Activated CD8-positive, alpha-beta memory T cell treated with anti-CD3 and anti-CD28 coated beads, Interleukin-2, amount 10 ng/mL, durations not matched to agents 7 days and 5 days (primary cell): ENCODE measurements around the gene ACOX2. TPM values are rescaled to one million over a fixed set of nuclear protein-coding genes. Genes with fewer than 3 reads are reported as not detected.
A peak's percentile ranks its signal among the peaks of the same experiment; 100 is the strongest.

ENCODE experiments used
- ATAC-seq: fragments of 150-1000 bp; cut with Tn5 transposase; one replicate; pipeline ENCODE4 v1.10.0; 2021; ENCODE audit warnings: moderate library complexity
- CTCF ChIA-PET: fragments of 350-600 bp; sonication (Branson Sonifier 250); formaldehyde crosslinking; loops from one replicate; lab custom pipeline; 2021; ENCODE audit warnings: antibody characterized with exemption; lab: Charles Lee
- DNase-seq: peaks from one replicate; pipeline ENCODE4 v3.0.0-alpha.2; 2020
- H3K27ac Mint-ChIP-seq: one replicate; pipeline ENCODE4 v1.8.0; 2021; ENCODE audit warnings: mild to moderate bottlenecking, mixed read lengths
- H3K27me3 Mint-ChIP-seq: one replicate; pipeline ENCODE4 v1.8.0; 2021; ENCODE audit warnings: mixed read lengths
- H3K36me3 Mint-ChIP-seq: one replicate; pipeline ENCODE4 v1.8.0; 2021; ENCODE audit warnings: mild to moderate bottlenecking, mixed read lengths
- H3K4me1 Mint-ChIP-seq: one replicate; pipeline ENCODE4 v1.8.0; 2021; ENCODE audit warnings: mixed read lengths
- H3K4me3 Mint-ChIP-seq: one replicate; pipeline ENCODE4 v1.8.0; 2021; ENCODE audit warnings: mild to moderate bottlenecking, moderate library complexity, mixed read lengths
- H3K9me3 Mint-ChIP-seq: one replicate; pipeline ENCODE4 v1.8.0; 2022; ENCODE audit warnings: low read depth, mixed read lengths
- total RNA-seq, 2 experiments: library from RNA; stranded (reverse); gene quantifications; one replicate each; pipeline ENCODE4 v1.2.3, GENCODE V29; 2021

Gene ACOX2
- total RNA-seq, 2 experiments from 2014 or later: not detected

DNA sequence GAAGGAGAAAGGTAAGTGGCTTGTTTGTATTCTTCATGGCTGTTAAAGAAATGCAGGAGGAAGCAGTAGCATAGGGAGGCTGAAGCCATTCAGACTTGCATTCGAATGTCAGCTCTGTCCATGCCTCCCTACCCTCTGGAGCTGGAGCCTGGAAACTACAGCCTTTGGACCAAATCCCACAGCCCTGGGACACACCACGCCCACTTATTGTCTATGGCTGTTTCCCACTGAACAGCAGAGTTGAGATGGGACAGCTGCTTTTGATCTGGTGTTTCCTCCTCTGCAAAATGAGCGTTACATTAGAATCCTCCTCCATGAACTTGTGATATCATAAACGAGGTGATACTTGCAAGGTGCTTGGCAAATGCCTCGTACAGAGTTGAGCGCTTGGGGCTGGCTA lies 36.6 kb upstream of the ACOX2 start:
- Mint-ChIP-seq H3K9me3 (no peaks in the 10 kb centered on the region), H3K27me3 (peaks cover 10% of the 10 kb centered on the region), H3K27ac (no peak overlapping the region), H3K4me1 (peaks cover 3% of the 10 kb centered on the region), H3K36me3 (no peaks in the 10 kb centered on the region), H3K4me3 (no peak overlapping the region)
- ATAC-seq: no peak
- CTCF ChIA-PET: interaction anchor here (12.2 kb wide), 1 partner anchor 56 kb away, joined by 163 read pairs; no protein-coding TSS in a partner anchor
- no peak for DNase-seq

DNA sequence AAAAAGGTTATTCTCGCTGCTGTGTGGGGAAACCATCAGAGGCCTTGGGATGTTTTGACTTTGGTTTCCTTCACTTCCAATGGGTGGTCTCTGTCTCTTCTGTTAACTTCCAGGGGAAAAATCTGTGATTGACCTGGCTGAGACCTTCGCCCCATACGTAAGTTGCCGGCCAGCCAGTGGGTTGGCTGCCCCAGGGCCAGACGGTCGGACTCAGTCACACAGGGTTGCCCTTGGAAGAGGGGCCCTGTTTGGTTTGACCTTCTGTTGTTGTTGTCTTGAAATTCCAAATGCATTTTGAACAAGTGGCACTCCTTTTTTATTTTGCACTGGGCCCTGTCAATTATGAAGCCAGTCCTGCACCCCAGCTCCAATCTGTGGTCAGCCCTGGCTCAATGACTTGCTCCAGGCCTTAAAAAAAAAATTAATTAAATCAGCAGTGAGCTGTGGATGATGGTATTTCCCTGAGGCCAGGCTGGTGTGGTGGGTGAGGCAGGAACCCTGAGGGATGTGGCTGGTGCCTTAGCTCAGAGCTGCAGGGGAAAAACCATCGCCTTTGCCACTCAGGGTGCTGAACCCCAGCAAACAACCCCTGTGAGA lies 35.7 kb upstream of the ACOX2 start:
- CTCF ChIA-PET: interaction anchor here (1.6 to 12.2 kb wide), 2 partner anchors 16 to 57 kb away, joined by 3 to 163 read pairs; no protein-coding TSS in a partner anchor
- no peak for ATAC-seq
- Mint-ChIP-seq H3K27ac (no peak overlapping the region), H3K4me3 (no peak overlapping the region), H3K36me3 (no peaks in the 10 kb centered on the region), H3K4me1 (peaks cover 4% of the 10 kb centered on the region), H3K9me3 (no peaks in the 10 kb centered on the region), H3K27me3 (peaks cover 10% of the 10 kb centered on the region)
- no peak for DNase-seq

DNA sequence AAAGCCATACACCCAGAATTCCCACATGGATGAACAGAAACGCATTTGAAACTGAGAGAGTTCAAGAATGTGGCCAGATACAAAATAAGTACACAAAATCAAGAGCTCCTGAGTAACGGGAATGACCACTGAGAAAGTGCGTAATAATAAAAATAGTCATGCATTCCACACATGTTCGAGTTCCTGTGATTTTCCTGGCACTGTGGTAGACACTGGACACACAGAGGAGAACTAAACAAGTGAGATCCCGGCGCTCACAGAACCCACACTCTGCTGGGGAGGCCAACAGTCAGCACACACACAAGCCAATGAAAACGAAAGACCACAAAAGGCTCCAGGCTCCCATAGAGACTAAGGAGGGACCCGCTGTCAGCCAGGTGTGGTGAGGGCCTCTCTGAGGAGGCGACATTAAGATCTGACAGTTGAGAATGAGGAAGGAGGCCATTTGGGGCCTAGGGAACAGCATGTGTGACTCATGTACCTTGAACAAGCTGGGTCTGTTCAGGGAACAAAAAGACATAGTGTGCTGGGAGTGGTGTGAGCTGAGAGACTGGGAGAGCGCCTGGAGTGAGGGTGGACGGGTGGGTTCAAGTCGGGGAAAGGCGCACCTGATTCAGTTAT lies 35.1 kb upstream of the ACOX2 start:
- Mint-ChIP-seq H3K4me1 (peaks cover 4% of the 10 kb centered on the region), H3K27ac (no peak overlapping the region), H3K27me3 (peaks cover 10% of the 10 kb centered on the region), H3K4me3 (no peak overlapping the region), H3K9me3 (no peaks in the 10 kb centered on the region), H3K36me3 (no peaks in the 10 kb centered on the region)
- CTCF ChIA-PET: interaction anchor here (1.6 to 12.2 kb wide), 2 partner anchors 16 to 57 kb away, joined by 3 to 163 read pairs; no protein-coding TSS in a partner anchor
- DNase-seq (no peak), ATAC-seq (no peak)

DNA sequence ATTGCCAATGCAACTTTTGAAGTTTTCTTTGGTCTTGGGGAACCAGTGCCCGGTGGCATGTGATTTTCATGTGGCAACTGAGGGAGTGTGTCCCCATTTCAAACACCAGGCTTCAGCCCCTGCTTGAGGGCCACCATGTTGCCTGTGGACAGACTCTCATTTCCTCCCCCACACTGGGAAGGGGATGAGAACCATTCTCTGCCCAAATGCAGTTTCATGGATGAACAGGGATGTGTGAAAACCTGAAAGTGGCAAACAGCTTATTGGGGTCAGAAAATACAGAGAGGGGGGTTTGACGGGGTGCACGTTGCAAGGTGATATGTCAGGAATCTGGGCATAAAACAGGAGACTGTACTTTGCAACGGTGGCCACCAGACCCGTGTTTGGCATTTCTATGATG lies 33.9 kb upstream of the ACOX2 start:
- H3K9me3 Mint-ChIP-seq: no peaks in the 10 kb centered on the region
- no peak overlapping the region for H3K4me3 Mint-ChIP-seq
- DNase-seq (no peak), ATAC-seq (no peak)
- H3K36me3 Mint-ChIP-seq: no peaks in the 10 kb centered on the region
- CTCF ChIA-PET: interaction anchor here (1.9 to 12.2 kb wide), 2 partner anchors 14 to 58 kb away, joined by 5 to 163 read pairs; no protein-coding TSS in a partner anchor
- no peak overlapping the region for H3K27ac Mint-ChIP-seq
- peaks cover 4% of the 10 kb centered on the region for H3K4me1 Mint-ChIP-seq
- peaks cover 10% of the 10 kb centered on the region for H3K27me3 Mint-ChIP-seq

DNA sequence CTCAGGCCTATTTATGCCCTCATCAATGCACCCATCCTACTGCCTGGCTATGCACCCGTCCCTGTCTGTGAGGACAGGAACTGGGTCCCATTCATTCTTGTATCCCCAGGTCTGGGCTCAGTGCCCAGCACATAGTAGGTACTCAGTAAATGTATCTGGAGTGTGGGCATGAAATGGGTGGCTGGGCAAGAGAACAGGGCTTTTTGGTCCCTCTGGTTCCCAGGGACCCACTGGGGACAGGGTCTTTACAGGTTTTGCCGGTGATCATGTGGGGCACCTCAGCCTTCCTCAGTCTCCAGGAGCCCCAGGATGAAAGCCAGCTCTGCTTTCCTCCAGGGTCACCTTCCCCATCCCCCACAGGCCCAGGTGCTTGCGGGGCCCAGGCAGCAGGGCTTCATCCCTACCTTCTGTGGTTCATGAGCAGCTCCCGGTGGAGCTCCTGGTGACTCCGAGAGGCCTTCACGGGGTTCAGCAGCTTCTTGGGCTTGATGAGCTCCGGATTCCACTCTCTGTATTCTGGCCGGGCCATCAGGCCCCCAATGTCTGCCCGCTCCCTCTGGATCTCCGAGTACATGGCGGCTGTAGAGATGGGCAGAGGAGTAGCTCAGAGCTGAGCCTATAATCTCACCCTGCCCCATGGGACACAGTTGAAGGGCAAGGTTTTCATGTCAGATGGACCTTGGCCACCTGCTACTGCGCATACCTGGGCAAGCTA lies 32.5 kb upstream of the ACOX2 start:
- no peak for DNase-seq
- peaks cover 6% of the 10 kb centered on the region for H3K4me1 Mint-ChIP-seq
- ATAC-seq: no peak
- H3K36me3 Mint-ChIP-seq: no peaks in the 10 kb centered on the region
- peaks cover 10% of the 10 kb centered on the region for H3K27me3 Mint-ChIP-seq
- H3K9me3 Mint-ChIP-seq: no peaks in the 10 kb centered on the region
- H3K4me3 Mint-ChIP-seq: no peak overlapping the region
- H3K27ac Mint-ChIP-seq: no peak overlapping the region
- CTCF ChIA-PET: interaction anchor here (0.8 to 12.2 kb wide), 9 partner anchors 13 to 71 kb away, joined by 3 to 163 read pairs (median 3); no protein-coding TSS in a partner anchor

DNA sequence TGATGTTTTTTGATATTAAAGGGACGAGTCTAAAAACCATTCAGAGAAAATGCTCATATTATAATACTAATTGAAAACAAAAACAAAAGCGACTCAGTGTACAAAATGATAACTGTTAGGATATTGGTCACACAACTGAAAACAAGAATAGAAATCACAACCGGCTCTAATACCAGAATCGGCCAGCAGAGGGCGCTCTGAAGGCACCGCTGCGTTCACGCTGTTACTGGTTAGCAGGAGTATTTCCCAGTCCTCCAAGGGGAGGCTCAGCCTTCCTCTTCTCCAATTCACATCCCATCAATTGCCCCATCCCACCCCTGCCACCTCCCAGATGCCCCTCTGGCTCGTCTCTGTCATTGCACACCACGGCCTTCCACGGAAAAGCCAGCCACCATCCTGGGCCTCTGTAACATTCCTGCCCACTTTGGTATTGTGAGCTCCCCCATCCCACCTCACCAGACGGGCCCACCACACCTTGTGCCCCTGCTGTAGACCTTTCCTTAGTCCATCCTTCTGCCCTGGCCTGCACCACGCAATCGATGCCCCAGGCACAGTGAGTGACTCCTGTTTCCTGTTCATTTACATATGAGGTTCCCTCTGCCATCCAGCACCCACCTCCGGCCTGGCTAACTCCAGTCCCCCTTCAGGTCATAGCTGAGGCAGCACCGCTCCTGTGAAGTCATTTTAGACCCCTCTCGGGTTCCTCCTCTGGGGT lies 31.7 kb upstream of the ACOX2 start:
- CTCF ChIA-PET: interaction anchor here (0.6 to 12.2 kb wide), 20 partner anchors 9 to 1645 kb away, joined by 3 to 163 read pairs (median 3); no protein-coding TSS in a partner anchor
- Mint-ChIP-seq H3K9me3 (no peaks in the 10 kb centered on the region), H3K27ac (no peak overlapping the region), H3K36me3 (no peaks in the 10 kb centered on the region), H3K4me1 (peaks cover 6% of the 10 kb centered on the region), H3K4me3 (no peak overlapping the region), H3K27me3 (peaks cover 14% of the 10 kb centered on the region)
- DNase-seq (peak; percentile 80), ATAC-seq (peak; percentile 65)

DNA sequence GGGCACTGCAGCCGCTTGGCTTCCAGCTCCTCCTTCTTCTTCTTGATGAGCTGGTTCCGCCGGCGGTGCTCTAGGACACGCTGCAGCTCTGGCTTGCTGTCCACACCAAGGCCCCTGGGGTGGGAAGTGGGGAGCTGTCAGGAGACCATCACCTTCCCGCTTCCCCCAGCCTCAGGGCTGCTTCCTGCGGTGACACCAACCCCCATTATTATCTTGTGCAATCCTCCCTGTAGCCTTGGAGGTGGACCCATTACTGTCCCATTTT lies 30.2 kb upstream of the ACOX2 start:
- Mint-ChIP-seq H3K27me3 (peaks cover 15% of the 10 kb centered on the region), H3K27ac (no peak overlapping the region), H3K4me3 (no peak overlapping the region), H3K36me3 (no peaks in the 10 kb centered on the region), H3K9me3 (no peaks in the 10 kb centered on the region), H3K4me1 (peaks cover 6% of the 10 kb centered on the region)
- ATAC-seq: no peak
- no peak for DNase-seq
- CTCF ChIA-PET: interaction anchor here (0.6 to 12.2 kb wide), 4 partner anchors 13 to 1822 kb away, joined by 3 to 163 read pairs (median 4); no protein-coding TSS in a partner anchor

DNA sequence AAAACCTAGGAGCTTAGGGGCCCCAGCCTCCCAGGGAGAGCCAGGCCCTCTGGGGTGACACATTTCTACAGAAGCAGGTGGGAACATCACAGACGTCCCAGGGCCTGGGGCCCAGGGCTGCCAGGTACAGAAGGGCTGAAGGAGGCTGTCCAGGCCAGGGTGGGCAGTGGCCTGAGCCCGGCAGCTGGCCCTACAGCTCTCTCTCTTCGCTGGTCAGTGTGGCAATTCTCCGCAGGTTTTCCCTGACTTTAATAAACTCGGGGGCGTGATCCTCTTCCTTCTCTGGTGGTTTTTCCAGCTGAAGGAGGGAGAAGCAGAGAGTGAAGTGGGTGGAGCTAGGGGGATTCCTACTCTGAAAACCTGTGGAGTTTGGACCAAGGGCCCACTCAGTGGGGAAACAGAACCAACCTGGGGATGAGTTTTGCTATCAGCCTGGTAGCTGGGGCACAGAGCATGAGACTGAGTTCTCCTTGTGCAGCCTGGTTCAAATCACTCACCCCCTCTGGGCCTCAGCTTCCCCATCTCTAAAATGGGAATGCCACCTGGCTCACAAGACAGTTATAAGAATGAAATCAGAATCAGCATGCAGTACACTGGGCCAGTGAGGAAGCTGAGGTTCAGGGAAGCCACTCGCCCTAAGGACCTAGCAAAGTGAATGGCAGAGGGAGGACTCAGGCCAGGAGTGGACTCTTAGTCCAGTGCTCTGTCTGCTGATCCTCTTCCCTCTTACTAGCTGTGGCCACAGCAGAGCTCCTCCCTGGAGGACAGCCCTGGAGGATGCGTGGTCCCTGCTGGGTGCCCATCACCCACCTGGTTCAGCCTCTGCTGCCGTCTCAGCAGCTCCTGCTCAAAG lies 29.6 kb upstream of the ACOX2 start:
- DNase-seq: no peak
- Mint-ChIP-seq H3K27me3 (peaks cover 13% of the 10 kb centered on the region), H3K36me3 (no peaks in the 10 kb centered on the region), H3K27ac (no peak overlapping the region), H3K9me3 (no peaks in the 10 kb centered on the region), H3K4me1 (peaks cover 6% of the 10 kb centered on the region), H3K4me3 (no peak overlapping the region)
- CTCF ChIA-PET: interaction anchor here (0.6 to 12.2 kb wide), 4 partner anchors 9 to 1822 kb away, joined by 3 to 163 read pairs (median 3); no protein-coding TSS in a partner anchor
- no peak for ATAC-seq

DNA sequence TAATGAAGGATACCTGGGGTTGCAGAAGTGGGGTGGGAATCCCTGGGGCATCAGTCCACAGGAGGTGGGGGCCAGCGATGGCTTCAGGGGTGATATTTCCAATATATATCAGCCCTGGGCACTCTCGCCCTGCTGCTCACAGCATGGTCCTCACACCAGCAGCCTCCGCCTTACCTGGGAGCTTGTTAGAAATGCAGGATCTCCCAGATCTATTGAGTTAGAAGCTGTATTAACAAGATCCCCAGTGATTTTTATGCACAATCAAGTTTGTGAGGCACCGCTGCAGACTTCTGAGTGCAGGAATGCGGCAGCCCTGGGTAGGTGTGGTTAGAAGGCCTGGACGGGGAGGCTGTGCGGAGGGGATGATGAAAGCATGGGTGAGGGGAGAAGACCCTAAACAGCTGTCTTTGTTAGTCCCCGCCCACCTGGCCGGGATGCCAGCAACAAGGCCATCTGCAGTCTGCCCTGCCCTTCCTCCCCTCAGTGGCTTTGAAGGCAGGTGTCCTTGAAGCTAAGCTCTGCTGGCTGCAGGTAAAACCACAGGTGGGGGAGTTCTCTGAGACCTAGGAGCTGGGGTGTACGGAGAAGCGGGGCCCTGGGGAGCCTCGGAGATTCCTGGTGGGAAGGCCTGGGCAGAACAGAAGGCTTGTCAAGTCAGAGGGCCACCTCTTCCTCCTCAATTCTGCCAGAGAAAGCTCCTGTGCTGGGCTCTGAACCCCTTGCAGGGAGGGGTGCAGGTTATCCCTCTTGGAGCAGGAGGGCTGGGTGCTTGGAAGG lies 28.8 kb upstream of the ACOX2 start:
- no peak overlapping the region for H3K4me3 Mint-ChIP-seq
- H3K27ac Mint-ChIP-seq: no peak overlapping the region
- DNase-seq: no peak
- peaks cover 6% of the 10 kb centered on the region for H3K4me1 Mint-ChIP-seq
- H3K27me3 Mint-ChIP-seq: peaks cover 8% of the 10 kb centered on the region
- no peak for ATAC-seq
- no peaks in the 10 kb centered on the region for H3K36me3 Mint-ChIP-seq
- CTCF ChIA-PET: interaction anchor here (0.6 to 12.2 kb wide), 3 partner anchors 8 to 129 kb away, joined by 3 to 163 read pairs (median 3); no protein-coding TSS in a partner anchor
- no peaks in the 10 kb centered on the region for H3K9me3 Mint-ChIP-seq

DNA sequence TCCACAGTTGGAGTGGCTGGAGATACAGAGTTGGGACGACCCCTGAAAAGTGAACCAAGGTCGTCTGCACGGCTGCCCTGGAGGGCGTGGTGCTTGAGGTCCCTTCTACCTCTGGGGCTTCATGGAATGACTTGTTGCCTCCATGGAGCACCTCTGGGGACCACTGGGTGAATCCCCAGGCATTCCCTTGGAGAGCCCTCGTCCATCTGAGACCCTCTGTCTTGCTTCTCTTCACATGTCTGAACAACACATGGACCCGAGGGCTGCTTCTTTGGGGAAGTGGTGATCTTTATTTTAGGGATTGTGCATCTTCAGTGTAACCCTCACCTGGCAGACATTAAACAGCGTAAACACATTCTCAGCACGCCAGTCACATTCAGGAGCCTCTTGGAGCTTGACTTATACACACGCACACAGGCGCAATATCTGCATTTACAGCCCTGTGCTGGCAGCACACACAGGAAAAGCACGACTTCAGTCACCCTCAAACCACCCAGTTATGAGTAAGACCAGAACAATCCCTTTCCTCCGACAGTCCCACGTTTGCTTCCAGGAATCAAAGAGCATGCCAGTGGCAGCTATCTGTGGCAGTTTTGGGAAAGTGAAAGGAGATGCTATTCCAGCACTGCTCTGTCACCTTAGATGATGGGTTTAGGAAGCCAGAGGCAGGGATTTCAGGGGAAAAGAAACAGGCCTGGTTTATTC lies 27.6 kb upstream of the ACOX2 start:
- CTCF ChIA-PET: interaction anchor here (0.7 to 12.2 kb wide), 3 partner anchors 8 to 311 kb away, joined by 3 to 163 read pairs (median 4); no protein-coding TSS in a partner anchor
- ATAC-seq (no peak), DNase-seq (no peak)
- Mint-ChIP-seq H3K4me3 (no peak overlapping the region), H3K36me3 (no peaks in the 10 kb centered on the region), H3K4me1 (peaks cover 6% of the 10 kb centered on the region), H3K27me3 (peaks cover 7% of the 10 kb centered on the region), H3K27ac (no peak overlapping the region), H3K9me3 (no peaks in the 10 kb centered on the region)

DNA sequence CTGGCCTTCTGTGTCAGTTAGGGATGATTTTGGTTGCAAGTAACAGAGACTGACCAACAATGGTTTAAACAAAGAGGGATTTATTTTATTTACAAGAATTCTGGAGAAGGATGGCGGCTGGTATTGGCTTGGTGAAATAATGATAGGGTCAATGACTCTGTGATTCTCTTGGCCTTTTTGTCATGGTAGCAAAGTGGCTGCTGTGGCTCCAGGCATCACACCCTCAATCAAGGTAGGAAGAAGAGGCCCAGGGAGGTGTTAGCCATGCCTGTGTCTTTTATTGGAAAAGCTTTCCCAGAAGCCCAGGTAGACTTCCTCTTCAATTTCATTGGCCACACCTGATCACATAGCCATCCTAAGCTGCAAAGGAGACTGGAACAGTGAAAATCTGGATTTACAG lies 27.1 kb upstream of the ACOX2 start:
- Mint-ChIP-seq H3K27me3 (peaks cover 7% of the 10 kb centered on the region), H3K4me3 (no peak overlapping the region), H3K9me3 (no peaks in the 10 kb centered on the region), H3K4me1 (peaks cover 6% of the 10 kb centered on the region), H3K36me3 (no peaks in the 10 kb centered on the region), H3K27ac (no peak overlapping the region)
- ATAC-seq (no peak), DNase-seq (no peak)
- CTCF ChIA-PET: interaction anchor here (12.2 kb wide), 1 partner anchor 65 kb away, joined by 163 read pairs; no protein-coding TSS in a partner anchor
